Activated naive CD8-positive, alpha-beta T cell treated with anti-CD3 and anti-CD28 coated beads for 36 hours (primary cell): ENCODE data around the gene UBE2E3. TPM values are rescaled to one million over a fixed set of nuclear protein-coding genes. Genes with fewer than 3 reads are reported as not detected.

ENCODE experiments used
- DNase-seq: peaks from one replicate; pipeline ENCODE4 v3.0.0; 2021
- H3K27ac Mint-ChIP-seq: one replicate; pipeline ENCODE4 v1.8.0; 2022; ENCODE audit warnings: mild to moderate bottlenecking, moderate library complexity, mixed read lengths
- H3K27me3 Mint-ChIP-seq: one replicate; pipeline ENCODE4 v1.8.0; 2022; ENCODE audit warnings: mild to moderate bottlenecking, mixed read lengths
- H3K36me3 Mint-ChIP-seq: one replicate; pipeline ENCODE4 v1.8.0; 2021; ENCODE audit warnings: mild to moderate bottlenecking, mixed read lengths
- H3K4me1 Mint-ChIP-seq: one replicate; pipeline ENCODE4 v1.8.0; 2021; ENCODE audit warnings: mixed read lengths
- H3K4me3 Mint-ChIP-seq: one replicate; pipeline ENCODE4 v1.8.0; 2022; ENCODE audit warnings: mild to moderate bottlenecking, moderate library complexity, mixed read lengths
- H3K9me3 Mint-ChIP-seq: one replicate; pipeline ENCODE4 v1.8.0; 2022; ENCODE audit warnings: mixed read lengths
- total RNA-seq, 2 experiments: library from RNA; stranded (reverse); gene quantifications; one replicate each; pipeline ENCODE4 v1.2.3, GENCODE V29; 2021

UBE2E3 gene
- total RNA-seq, 2 experiments from 2014 or later = 30.2 to 34.6 TPM

DNA sequence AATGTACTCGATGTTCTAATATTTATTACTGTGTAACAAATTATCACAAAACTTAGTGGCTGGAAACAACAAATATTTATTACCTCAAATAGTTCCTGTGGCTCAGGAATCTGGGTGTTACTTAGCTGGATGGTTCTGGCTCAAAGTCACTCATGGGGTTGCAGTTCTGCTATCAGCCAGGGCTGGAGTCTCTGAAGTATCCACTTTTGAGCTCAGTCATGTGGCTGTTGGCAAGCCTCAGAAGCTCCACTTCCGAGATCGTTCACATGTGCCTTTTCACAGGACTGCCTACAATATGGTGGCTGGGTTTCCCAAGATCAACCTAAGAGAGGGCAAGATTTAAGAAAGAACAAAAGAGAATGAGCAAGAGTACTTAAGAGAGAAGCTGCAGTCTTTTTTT, 19.4 kb upstream of the UBE2E3 start:
- no peaks in the 10 kb centered on the region for H3K9me3 Mint-ChIP-seq
- no peaks in the 10 kb centered on the region for H3K36me3 Mint-ChIP-seq
- H3K27me3 Mint-ChIP-seq = peaks cover 7% of the 10 kb centered on the region
- no peaks in the 10 kb centered on the region for H3K4me1 Mint-ChIP-seq
- H3K27ac Mint-ChIP-seq = no peak overlapping the region
- no peak overlapping the region for H3K4me3 Mint-ChIP-seq
- DNase-seq = no peak

DNA sequence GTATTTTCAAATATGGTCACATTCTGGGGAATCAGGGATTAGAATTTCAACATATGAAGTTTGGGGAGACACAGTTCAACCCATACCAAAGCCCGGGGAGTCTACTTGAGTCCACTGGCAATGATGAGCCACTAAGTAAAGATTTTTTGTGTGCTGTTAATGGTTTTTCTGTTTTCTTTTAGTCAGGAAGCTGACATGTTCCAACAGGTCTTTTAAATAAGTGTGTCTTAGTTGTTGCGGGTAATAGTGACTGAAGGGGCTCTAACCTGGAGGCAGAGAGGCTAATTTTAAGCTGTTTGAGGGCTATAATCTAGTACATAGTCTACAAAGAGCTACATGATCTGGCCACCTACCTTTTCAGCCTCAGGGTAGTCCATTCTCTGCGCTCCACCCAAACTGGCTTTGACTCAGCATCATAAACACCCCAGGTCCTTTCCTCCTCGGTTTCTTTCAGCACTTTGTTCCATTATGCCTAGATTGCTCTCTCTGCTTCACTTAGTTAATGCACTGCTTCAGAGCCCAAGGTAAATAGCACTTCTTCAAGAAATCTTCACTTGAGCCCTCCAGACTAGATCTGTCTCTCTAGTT, 17.6 kb upstream of the UBE2E3 start:
- no peaks in the 10 kb centered on the region for H3K9me3 Mint-ChIP-seq

DNA sequence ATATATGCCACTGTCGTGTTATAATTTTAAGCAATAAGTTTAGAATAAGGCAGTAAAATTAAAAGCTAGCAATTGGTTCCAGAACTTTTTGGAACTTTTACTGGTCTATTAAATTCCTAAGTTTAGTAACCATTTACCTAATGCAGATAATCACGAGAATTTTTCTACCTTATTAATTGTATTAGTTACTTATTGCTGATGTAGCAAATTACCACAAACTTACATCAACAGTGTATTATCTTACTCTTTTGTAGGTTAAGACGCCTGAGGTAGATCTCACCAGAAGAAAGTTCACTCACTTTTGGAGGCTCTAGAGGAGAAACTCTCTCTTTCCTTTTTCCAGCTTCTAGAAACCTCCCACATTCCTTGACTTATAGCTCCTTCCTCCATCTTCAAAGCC, 14.0 kb upstream of the UBE2E3 start:
- Mint-ChIP-seq H3K27me3 (peaks cover 7% of the 10 kb centered on the region), H3K4me3 (no peak overlapping the region), H3K9me3 (no peaks in the 10 kb centered on the region)

More for the DNA sequence above, 17.6 kb upstream of the UBE2E3 start:
- Mint-ChIP-seq H3K27me3 (peaks cover 7% of the 10 kb centered on the region), H3K27ac (no peak overlapping the region), H3K4me3 (no peak overlapping the region), H3K36me3 (no peaks in the 10 kb centered on the region), H3K4me1 (no peaks in the 10 kb centered on the region)
- no peak for DNase-seq

GRCh38 chr2:180969124-180969523, 11.3 kb upstream of the UBE2E3 start:
- H3K9me3 Mint-ChIP-seq = no peaks in the 10 kb centered on the region
- H3K36me3 Mint-ChIP-seq = no peaks in the 10 kb centered on the region
- peaks cover 7% of the 10 kb centered on the region for H3K27me3 Mint-ChIP-seq
- no peak for DNase-seq
- H3K4me3 Mint-ChIP-seq = no peak overlapping the region
- H3K4me1 Mint-ChIP-seq = no peaks in the 10 kb centered on the region
- H3K27ac Mint-ChIP-seq = no peak overlapping the region

More for the DNA sequence above, 14.0 kb upstream of the UBE2E3 start:
- Mint-ChIP-seq H3K36me3 (no peaks in the 10 kb centered on the region), H3K4me1 (no peaks in the 10 kb centered on the region), H3K27ac (no peak overlapping the region)
- no peak for DNase-seq

GRCh38 chr2:180970016-180970415, 10.4 kb upstream of the UBE2E3 start:
- Mint-ChIP-seq H3K4me1 (no peaks in the 10 kb centered on the region), H3K4me3 (no peak overlapping the region), H3K27me3 (peaks cover 7% of the 10 kb centered on the region), H3K27ac (no peak overlapping the region), H3K36me3 (no peaks in the 10 kb centered on the region), H3K9me3 (no peaks in the 10 kb centered on the region)
- DNase-seq = no peak

GRCh38 chr2:180971811-180972210, 8.6 kb upstream of the UBE2E3 start:
- DNase-seq = no peak
- no peak overlapping the region for H3K4me3 Mint-ChIP-seq
- H3K9me3 Mint-ChIP-seq = no peaks in the 10 kb centered on the region
- no peak overlapping the region for H3K27ac Mint-ChIP-seq
- no peaks in the 10 kb centered on the region for H3K36me3 Mint-ChIP-seq
- no peaks in the 10 kb centered on the region for H3K4me1 Mint-ChIP-seq
- H3K27me3 Mint-ChIP-seq = peaks cover 7% of the 10 kb centered on the region

DNA sequence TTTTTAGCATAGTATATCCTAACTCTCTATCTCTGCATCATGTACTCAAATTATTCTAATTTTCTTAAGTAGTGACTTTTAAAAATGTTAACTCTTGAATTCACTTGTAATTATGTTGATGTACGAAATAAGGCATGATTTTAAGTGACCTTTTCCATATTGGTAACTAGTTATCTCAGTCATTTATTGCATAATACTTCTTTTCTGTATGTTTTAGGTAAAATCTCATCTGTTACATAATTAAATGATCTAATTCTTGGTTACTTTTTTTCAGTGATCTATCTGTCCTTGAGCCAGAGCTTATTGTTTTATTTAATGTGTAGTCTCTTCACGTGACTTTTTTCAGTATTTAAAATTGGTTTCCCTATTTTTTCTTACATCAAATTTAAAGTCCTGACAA, 4.8 kb upstream of the UBE2E3 start:
- Mint-ChIP-seq H3K4me3 (no peak overlapping the region), H3K9me3 (no peaks in the 10 kb centered on the region), H3K27me3 (no peaks in the 10 kb centered on the region), H3K27ac (no peak overlapping the region), H3K36me3 (no peaks in the 10 kb centered on the region), H3K4me1 (peaks cover 5% of the 10 kb centered on the region)
- no peak for DNase-seq

GRCh38 chr2:180978903-180979748, 1.3 kb upstream of the UBE2E3 start:
- no peak for DNase-seq
- no peaks in the 10 kb centered on the region for H3K9me3 Mint-ChIP-seq
- H3K27me3 Mint-ChIP-seq = peaks cover 3% of the 10 kb centered on the region
- peak overlapping the region; percentile 62 for H3K4me3 Mint-ChIP-seq
- H3K4me1 Mint-ChIP-seq = peaks cover 29% of the 10 kb centered on the region
- H3K36me3 Mint-ChIP-seq = peaks cover 15% of the 10 kb centered on the region
- H3K27ac Mint-ChIP-seq = peak overlapping the region; percentile 69

GRCh38 chr2:180979749-180980105, 678 bp upstream of the UBE2E3 start:
- peaks cover 16% of the 10 kb centered on the region for H3K36me3 Mint-ChIP-seq
- peaks cover 32% of the 10 kb centered on the region for H3K4me1 Mint-ChIP-seq
- H3K27me3 Mint-ChIP-seq = peaks cover 3% of the 10 kb centered on the region
- DNase-seq = no peak
- H3K9me3 Mint-ChIP-seq = no peaks in the 10 kb centered on the region
- H3K4me3 Mint-ChIP-seq = peak overlapping the region; percentile 62
- peak overlapping the region; percentile 69 for H3K27ac Mint-ChIP-seq

DNA sequence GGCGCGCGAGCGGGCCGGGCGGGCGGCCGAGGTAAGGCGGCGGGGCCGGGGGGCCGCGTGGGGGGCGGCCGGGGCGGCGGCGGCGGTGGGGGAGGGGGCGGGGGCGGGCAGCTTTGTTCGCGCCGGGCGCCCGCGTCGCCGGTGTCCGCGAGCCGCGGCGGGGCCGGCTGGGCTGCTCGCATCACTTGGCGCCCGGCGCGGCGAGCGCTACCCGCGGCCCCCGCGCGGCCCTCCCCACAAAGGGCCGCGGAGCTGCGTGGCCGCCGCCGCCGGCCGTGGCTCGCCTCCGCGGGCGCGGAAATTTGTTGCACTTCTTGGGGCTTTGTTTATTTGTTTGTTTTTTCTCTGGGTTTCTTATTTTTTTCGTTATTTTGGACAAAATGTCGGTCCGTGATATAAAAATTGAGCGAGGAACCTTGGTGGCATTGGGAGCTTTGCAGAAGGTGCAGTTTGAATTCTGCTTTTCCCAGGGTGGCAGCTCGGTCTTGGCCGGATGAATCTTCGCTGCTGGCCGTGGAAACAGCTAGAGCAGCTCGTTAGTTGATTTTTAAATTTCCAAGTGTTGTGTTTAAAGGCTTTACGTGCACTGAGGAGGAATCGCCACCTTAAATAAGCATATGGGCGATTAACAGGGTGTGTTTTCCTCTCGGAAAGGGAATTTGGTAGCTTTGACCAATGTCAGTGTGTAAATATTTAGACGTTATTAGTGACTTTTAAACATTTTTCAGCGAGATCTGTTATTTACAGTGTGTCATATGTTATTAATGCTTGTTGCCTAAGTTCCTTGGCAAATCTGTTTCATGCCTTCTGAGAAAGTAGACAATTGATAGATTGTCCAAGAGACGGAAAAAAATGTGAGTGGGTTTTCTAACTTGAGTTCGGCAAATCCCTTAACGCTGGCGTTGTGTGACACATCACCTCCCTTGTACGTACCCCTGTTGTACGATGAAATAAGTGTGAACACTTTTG, 822 bp downstream of the UBE2E3 start:
- Mint-ChIP-seq H3K4me1 (peaks cover 43% of the 10 kb centered on the region), H3K27me3 (peaks cover 3% of the 10 kb centered on the region), H3K9me3 (no peaks in the 10 kb centered on the region), H3K36me3 (peaks cover 19% of the 10 kb centered on the region), H3K4me3 (peak overlapping the region; percentile 98), H3K27ac (peak overlapping the region; percentile 96)
- no peak for DNase-seq

GRCh38 chr2:180983468-180984242, 3.2 kb downstream of the UBE2E3 start:
- H3K4me1 Mint-ChIP-seq = peaks cover 44% of the 10 kb centered on the region
- no peak overlapping the region for H3K27ac Mint-ChIP-seq
- H3K27me3 Mint-ChIP-seq = peaks cover 3% of the 10 kb centered on the region
- DNase-seq = no peak
- H3K4me3 Mint-ChIP-seq = no peak overlapping the region
- peaks cover 21% of the 10 kb centered on the region for H3K36me3 Mint-ChIP-seq
- no peaks in the 10 kb centered on the region for H3K9me3 Mint-ChIP-seq

GRCh38 chr2:180985771-180986395, 5.5 kb downstream of the UBE2E3 start:
- no peaks in the 10 kb centered on the region for H3K9me3 Mint-ChIP-seq
- DNase-seq = no peak
- H3K36me3 Mint-ChIP-seq = peaks cover 28% of the 10 kb centered on the region
- H3K27ac Mint-ChIP-seq = no peak overlapping the region
- peaks cover 46% of the 10 kb centered on the region for H3K4me1 Mint-ChIP-seq
- no peak overlapping the region for H3K4me3 Mint-ChIP-seq
- peaks cover 3% of the 10 kb centered on the region for H3K27me3 Mint-ChIP-seq

DNA sequence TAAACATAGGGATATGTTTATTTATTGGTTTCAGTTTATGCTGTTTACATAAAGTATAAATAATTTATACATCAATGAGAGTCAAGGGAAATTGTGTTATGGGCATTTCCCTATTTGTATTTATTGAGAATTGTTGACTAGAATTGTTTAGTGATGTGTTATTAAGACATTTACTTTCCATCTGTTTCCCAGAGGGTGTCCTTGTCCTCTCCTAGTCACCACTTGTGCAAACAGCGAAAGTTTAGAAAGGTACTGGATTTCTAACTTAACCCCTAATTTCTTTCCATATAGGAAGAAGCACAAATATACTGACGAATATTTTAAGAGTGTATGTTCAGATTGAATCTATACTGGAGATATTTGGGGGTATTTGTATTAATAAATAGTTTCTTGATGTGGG, 6.7 kb downstream of the UBE2E3 start:
- no peak for DNase-seq
- Mint-ChIP-seq H3K4me3 (no peak overlapping the region), H3K9me3 (no peaks in the 10 kb centered on the region), H3K4me1 (peaks cover 42% of the 10 kb centered on the region), H3K27me3 (no peaks in the 10 kb centered on the region), H3K36me3 (peaks cover 33% of the 10 kb centered on the region), H3K27ac (no peak overlapping the region)

DNA sequence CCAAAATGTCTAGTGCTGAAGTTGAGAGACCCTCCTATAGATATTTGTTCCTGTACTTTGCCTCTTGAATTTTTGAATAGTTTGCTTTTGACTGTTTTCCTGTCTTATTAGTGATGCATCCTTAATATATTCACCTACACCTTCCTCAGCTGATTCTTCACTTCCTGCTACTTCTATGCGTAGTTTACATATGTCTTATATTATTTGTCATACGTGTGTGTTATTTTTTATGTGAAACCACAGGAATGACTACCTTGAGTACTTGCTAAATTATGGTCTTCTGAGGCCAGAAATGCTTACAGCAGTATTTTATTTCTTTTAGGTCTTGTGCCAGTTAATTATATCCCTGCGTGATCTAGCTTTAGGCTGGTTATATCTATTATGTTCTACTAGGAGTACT, 9.9 kb downstream of the UBE2E3 start:
- H3K36me3 Mint-ChIP-seq = peaks cover 26% of the 10 kb centered on the region

More for the DNA sequence above, 9.9 kb downstream of the UBE2E3 start:
- peaks cover 25% of the 10 kb centered on the region for H3K4me1 Mint-ChIP-seq
- no peaks in the 10 kb centered on the region for H3K27me3 Mint-ChIP-seq
- no peaks in the 10 kb centered on the region for H3K9me3 Mint-ChIP-seq
- no peak overlapping the region for H3K4me3 Mint-ChIP-seq
- DNase-seq = no peak
- H3K27ac Mint-ChIP-seq = no peak overlapping the region
